ENCODE data around the gene TM4SF4. TPM values are rescaled to one million over a fixed set of nuclear protein-coding genes. Genes with fewer than 3 reads are reported as not detected.

TM4SF4 gene
- total and polyA plus RNA-seq, 7 donors = 0.07 to 0.66 (median 0.13) TPM; not detected in 4

DNA sequence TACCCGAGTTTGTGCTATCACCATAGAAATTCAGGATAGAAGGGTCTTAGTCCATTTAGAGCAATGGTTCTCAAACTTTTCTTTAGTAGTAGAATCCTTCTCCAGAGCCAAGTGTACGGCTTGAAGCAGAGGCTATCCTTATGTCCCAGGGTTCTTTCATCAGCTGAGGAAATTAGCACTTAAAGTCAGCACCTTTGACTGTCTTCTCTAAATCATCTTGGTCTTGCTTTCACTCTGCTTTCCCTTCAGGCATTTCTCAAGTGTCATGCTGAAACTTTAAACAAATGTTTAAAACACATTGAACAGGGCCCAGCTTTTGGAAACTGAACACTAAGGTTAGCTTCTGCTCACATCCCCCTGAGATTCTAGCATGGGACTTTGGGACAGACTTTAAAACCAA is 78.2 kb downstream of the TM4SF4 start:
- Histone ChIP-seq H3K36me3 (ENCODE audit: insufficient read depth in 1 of 2, low read depth in 1 of 2) (no peaks in the 10 kb centered on the region), H3K27me3 (ENCODE audit: insufficient read depth in 3 of 3, low read length in 2 of 3) (no peaks in the 10 kb centered on the region), H3K4me1 (peaks cover 63% of the 10 kb centered on the region), H3K9me3 (no peaks in the 10 kb centered on the region), H3K4me3 (no peak overlapping the region), H3K27ac (no peak overlapping the region)
- no peak for TF ChIP-seq CTCF (IDR thresholded peaks at IDR 0.05)
- DNase-seq (no peak), ATAC-seq (no peak)
- intact Hi-C loops (cut with DNase I) = no loop called here
- 58 to 73% (median 58%) methylated on average over 2 of the region's 2 CpGs for WGBS, 3 donors

Other genes starting within 250 kb of the TM4SF4 start
- gene TM4SF18, start 141.1 kb upstream of the TM4SF4 start, total RNA-seq = 1 to 10 TPM; 1.8 to 7.7 (median 4.5) TPM
- gene TM4SF18, start 141.1 kb upstream of the TM4SF4 start, polyA plus RNA-seq = 1 to 10 TPM; 2.7 to 4.6 (median 3.4) TPM
- 10 to 100 TPM; 32.9 to 61.1 (median 51.3) TPM for gene TM4SF1, start 97.0 kb upstream of the TM4SF4 start, total RNA-seq
- 10 to 100 TPM; 30.7 to 52.8 (median 44.2) TPM for gene TM4SF1, start 97.0 kb upstream of the TM4SF4 start, polyA plus RNA-seq
- gene WWTR1, start 183.3 kb downstream of the TM4SF4 start, total RNA-seq = 10 to 100 TPM; 13.3 to 52.9 (median 30.1) TPM
- gene WWTR1, start 183.3 kb downstream of the TM4SF4 start, polyA plus RNA-seq = 10 to 100 TPM in 1 of 3 donors, 1 to 10 TPM in 2; 6.7 to 53.5 (median 6.7) TPM